Uterus (tissue), 2 donors: ENCODE data around the gene SETBP1.

Experiments used
- POLR2A ChIP-seq, 2 donors: fragments of 450-650 bp; IDR thresholded peaks; one replicate each; pipeline ENCODE4 v1.6.1; 2016; ENCODE audit warnings: antibody characterized with exemption in 2 of 2, mild to moderate bottlenecking in 1 of 2, moderate library complexity in 1 of 2
- TF ChIP-seq, protein P1 (sequence below), 4 experiments: fragments of 200-600 bp in 2 of 4; fragments of 450-650 bp in 2 of 4; sonication (generic) in 2 of 4; IDR thresholded peaks; one replicate each; pipeline ENCODE4 v1.5.1; 2016 to 2019; ENCODE audit warnings: antibody characterized with exemption in 4 of 4, mild to moderate bottlenecking in 2 of 4, moderate library complexity in 1 of 4

DNA sequence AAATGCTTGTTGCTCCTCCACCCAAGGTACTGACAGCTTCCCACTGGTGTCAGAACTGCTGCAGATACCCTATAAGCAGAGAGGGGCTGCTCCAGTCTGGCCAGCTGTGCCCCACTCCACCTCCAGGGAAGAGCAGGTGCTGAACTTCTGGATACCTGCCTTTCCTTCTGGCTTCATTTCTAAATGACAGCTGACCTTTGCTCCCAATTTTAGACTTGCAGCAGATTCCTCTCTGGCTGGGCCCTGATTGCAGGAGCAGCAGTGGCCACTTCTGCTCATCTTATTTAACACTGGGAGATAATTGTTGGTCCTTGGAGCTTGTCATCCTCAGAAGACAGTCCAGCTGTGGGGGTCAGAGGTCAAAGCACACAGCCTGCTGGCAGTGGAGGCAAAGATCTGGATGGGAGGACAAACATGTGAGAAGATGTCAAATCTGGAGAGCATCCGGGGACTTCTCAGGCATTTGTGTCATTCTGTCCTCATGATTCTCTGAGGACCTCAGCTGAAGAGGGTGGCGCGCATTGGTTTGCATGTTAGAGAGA lies 38.9 kb downstream of the SETBP1 start:
- TF ChIP-seq, protein P1, sequence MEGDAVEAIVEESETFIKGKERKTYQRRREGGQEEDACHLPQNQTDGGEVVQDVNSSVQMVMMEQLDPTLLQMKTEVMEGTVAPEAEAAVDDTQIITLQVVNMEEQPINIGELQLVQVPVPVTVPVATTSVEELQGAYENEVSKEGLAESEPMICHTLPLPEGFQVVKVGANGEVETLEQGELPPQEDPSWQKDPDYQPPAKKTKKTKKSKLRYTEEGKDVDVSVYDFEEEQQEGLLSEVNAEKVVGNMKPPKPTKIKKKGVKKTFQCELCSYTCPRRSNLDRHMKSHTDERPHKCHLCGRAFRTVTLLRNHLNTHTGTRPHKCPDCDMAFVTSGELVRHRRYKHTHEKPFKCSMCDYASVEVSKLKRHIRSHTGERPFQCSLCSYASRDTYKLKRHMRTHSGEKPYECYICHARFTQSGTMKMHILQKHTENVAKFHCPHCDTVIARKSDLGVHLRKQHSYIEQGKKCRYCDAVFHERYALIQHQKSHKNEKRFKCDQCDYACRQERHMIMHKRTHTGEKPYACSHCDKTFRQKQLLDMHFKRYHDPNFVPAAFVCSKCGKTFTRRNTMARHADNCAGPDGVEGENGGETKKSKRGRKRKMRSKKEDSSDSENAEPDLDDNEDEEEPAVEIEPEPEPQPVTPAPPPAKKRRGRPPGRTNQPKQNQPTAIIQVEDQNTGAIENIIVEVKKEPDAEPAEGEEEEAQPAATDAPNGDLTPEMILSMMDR (IDR thresholded peaks at IDR 0.05) = no peak
- no peak for TF ChIP-seq POLR2A (IDR thresholded peaks at IDR 0.05)
